Stimulated activated CD4-positive, alpha-beta T cell treated with anti-CD3 and anti-CD28 coated beads, Interleukin-12 subunit alpha, Interleukin-12 subunit beta, amount 100 ng/mL, for 48 hours (primary cell): Measurements from ENCODE around the gene N4BP3.

Experiments used
- DNase-seq, 3 donors: peaks; one replicate each; pipeline ENCODE4 v3.0.0-alpha.2; 2020; ENCODE audit warnings: low read depth in 2 of 3, low spot score in 1 of 3

N4BP3 gene

DNA sequence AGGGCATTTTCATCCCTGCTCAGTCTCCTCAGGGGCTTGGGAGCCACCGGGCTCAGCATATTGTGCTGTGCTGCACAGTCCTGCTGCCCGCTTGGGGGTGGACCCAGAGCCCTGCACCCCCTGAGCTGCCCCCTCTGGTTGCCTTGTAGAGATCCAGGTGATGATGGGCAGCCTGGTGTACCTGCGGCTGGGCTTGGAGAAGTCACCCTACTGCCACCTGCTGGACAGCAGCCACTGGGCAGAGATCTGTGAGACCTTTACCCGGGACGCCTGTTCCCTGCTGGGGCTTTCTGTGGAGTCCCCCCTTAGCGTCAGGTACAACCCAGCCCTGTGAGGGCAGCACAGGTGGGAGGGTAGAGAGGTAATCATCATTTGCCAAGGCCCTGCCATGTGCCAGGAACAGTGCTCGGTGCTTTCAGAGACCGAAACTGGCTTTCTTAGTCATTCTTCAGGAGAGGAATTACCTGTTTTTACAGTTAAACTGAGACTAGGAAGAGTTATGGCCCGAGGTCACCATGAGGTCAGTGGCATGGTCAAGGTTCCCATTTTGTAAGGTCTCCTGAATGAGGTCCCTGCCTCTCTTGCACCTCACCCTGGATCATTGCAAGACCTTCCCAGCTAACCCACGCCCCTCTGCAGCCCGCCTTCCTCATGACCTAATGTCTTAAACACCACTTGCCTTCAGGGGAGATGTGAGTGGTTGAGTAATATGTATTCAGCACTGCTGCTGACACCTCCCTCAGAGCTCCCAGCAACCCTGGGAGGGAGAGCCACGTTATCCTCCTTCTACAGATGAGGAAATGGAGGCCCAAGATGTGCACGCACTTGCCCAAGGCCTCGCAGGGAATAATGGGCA is 32.9 kb downstream of the N4BP3 start:
- peak; percentile 37 to 57 (median 54) for DNase-seq

DNA sequence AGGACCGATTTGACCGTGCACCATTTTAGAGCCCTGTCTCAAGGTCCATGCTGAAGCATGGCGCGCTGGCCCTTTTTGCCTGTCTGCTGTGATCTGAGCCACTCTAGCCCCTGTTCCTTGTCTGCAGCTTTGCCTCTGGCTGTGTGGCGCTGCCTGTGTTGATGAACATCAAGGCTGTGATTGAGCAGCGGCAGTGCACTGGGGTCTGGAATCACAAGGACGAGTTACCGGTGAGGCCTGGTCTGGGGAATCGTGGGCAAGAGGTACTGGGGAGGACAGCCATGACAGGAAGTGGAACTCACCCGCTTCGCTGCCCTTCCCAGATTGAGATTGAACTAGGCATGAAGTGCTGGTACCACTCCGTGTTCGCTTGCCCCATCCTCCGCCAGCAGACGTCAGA is 34.1 kb downstream of the N4BP3 start:
- no peak for DNase-seq

DNA sequence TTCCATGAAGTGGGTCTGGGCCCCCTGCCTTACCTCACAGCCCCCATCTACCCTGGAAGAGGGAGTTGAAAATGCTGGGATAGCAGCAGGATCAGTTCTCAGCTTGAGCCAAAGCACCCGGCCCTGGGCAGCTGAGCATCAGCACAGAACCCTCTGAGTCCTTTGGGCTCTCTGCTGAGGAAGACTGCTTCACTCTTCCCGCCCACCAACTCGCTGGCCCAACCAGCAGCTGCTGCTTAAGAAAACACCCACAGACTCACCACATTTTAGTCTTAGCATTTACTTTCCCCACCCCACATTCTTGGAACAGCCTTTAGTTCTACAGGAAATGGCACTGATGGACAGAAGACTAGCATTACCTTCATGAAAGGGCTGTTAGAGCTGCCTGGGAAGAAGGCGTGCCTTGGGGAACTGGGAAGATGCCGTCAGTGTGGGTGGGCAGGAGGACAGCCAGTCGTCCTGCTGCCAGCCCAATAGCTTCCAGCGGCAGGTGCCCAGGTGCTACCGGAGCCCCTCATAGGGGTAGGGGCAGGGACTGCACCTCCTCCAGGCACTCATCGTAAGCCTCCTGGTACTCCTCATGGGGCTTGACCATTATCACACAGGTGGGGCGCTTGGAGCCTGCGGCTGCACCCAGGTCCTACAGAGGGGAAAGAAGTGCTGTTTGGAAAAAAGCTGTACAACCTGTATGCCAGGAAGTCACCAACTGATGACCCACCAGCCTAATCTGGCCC is 36.0 kb downstream of the N4BP3 start:
- DNase-seq, result no peak

DNA sequence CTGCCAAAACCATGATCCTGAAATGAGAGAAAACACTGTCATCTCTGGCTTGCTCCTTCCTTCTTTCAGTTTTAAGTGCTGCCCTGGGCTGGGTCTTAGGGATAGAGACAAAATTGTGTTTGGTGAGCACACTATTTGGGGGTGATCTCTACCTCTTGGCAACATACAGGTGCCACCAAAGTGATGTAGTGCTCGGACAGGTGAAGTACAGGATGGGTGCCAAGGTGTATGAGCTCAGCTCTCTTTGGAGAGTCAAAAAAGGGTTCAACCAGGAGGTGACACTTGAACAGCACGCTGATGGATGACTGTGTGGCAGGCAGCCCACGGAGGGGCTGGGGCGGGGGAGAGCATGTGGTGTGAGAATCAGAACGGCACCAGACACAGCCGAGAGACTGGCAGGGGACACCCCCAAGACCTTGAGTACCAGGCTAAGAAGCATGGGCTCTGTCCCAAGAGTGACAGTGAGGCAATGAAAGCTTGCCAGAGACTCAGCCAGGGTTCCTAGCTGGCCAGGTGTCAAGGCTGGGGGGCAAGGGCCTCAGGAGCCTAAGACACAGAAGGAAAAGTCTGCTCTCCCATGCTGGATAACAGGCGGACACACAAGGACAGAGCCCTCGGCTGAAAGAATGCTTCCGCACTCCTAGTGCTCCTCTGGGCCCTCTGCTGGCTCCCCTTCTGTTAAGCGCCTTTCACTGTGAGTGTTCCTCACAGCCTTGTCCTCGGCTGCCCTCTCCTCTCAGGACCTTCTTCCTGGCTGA is 37.8 kb downstream of the N4BP3 start:
- no peak for DNase-seq

DNA sequence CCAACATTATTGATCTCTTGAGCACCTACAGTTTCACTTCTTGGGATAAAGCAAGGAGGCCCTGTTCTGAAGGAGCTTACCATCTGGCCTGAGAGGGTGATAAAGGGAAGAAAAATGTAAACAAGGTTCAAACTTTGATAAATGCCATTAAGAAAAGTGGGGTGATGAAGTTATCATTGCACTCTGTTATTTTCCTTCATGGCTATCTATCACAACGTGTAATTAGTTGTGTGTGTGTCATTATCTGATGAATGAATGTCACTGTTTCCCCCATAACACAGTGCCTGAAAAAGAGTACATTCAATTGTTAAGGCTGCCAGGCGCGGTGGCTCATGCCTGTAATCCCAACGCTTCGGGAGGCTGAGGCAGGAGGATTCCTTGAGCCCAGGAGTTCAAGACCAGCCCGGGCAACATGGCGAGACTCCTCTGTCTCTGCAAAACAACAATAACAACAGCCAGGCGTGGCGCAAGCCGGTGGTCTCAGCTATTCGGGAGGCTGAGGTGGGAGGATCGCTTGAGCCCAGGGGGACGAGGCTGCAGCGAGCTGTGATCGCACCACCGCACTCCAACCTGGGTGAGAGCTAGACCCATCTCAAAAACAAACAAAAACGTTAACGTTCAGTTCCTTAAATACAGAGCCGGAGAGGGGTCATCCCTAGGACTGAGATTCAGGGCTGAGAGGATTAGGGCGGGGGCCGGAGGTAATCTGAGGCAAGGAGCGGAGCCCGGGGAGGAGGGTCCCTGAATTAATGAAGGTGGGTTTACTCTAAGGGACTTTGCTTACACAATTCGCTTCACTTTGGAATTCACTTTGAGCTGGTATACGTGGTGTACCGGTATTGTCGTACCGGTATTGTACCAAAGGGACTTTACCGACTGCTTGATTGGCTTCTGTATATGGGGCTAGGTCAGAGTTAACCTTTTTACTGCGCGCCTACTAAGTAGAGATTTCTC is 39.4 kb downstream of the N4BP3 start:
- no peak for DNase-seq

DNA sequence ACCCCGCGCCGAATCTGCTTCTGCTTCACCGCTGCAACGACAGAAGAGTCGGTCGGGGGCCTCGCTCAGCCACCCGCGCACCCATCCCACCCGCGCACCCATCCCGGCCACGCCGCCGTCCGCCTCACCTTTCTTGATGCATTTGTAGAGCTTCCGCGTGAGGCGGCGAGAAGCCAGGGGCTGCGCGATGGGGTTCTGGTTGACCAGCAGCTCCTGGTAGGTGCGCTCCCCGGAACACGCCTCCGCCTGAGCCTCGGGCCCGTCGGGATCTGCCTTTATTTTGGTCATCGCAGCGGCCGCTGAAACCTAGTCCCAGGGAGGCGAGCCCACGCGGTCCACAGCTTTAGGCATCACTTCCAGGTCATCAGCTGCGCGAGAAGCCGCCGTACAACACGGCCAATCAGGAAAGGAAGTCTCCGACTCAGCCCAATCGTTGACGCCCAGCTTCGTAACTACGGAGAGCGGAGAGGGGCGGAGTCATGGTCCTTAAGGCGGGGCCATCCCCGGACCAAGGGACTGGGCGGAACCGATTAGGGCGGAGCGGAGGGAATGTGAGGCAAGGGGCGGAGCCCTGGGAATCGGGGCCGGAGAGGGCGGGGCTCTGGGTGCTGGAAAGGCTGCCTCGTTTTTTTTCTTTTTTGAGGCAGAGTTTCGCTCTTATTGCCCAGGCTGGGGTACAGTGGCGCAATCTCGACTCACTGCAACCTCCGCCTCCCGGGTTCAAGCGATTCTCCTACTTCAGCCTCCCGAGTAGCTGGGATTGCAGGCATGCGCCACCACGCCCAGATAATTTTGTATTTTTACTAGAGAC is 40.4 kb downstream of the N4BP3 start, which contains the start of gene NHP2:
Gene NHP2 (minus strand): TSS at position 356 of the 811 bp plus-strand sequence. CDS start 68 bp downstream, at position 288.
- DNase-seq, result peak; percentile 98 to 99 (median 99)

DNA sequence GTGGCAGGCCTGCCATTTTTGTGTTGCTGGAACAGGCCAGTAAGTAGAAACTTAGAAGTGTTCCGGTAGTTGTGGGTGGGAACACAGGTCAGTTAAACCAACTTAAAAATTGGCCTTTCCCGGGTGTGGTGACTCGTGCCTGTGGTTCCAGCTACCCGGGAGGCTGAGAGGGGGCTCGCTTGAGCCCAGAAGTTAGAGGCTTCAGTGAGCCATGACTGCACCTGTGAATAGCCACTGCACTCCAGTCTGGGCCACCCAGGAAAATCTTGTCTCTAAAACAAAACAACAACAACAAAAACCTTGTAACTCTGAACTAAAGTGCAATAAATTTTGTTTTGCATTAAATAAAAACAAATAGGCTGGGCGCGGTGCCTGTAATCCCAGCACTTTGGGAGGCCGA is 41.7 kb downstream of the N4BP3 start:
- no peak for DNase-seq

DNA sequence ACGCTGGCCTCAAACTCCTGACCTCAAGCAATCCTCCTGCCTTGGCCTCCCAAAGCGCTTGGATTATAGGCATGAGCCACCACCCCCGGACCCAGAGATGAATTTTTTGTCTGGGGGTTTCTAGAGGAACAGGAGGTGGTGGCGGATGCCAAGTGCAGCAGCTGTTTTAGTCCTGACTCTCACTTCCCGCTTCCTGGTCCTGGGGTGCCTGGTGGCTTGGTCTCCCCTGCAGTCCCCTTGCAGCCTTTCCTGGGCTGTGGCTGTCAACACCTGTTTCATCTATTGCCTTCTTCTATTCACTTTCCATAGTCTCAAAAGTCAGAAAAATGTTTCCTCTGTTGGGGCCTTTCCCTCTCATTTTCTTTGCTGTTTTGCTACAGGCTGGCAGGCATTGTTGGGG is 46.8 kb downstream of the N4BP3 start:
- no peak for DNase-seq

DNA sequence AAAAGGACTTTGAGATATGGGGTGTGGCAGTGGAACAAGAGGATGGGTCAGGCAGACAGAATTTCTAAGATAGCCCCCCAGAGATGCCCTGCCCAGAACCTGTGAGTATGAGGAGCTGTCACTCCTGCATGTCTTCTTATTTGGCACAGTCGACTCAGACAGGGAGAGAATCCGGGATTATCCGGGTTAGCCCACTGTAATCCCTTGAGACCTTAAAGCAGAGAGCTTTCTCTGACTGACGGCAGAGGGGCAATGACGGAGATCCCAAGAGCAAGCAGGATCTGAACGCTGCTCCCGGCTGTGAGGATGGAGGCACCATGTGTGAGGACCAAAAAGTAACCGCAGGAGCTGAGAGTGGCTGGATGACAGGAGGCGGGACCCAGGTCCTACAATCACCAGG is 49.1 kb downstream of the N4BP3 start:
- DNase-seq, result no peak

DNA sequence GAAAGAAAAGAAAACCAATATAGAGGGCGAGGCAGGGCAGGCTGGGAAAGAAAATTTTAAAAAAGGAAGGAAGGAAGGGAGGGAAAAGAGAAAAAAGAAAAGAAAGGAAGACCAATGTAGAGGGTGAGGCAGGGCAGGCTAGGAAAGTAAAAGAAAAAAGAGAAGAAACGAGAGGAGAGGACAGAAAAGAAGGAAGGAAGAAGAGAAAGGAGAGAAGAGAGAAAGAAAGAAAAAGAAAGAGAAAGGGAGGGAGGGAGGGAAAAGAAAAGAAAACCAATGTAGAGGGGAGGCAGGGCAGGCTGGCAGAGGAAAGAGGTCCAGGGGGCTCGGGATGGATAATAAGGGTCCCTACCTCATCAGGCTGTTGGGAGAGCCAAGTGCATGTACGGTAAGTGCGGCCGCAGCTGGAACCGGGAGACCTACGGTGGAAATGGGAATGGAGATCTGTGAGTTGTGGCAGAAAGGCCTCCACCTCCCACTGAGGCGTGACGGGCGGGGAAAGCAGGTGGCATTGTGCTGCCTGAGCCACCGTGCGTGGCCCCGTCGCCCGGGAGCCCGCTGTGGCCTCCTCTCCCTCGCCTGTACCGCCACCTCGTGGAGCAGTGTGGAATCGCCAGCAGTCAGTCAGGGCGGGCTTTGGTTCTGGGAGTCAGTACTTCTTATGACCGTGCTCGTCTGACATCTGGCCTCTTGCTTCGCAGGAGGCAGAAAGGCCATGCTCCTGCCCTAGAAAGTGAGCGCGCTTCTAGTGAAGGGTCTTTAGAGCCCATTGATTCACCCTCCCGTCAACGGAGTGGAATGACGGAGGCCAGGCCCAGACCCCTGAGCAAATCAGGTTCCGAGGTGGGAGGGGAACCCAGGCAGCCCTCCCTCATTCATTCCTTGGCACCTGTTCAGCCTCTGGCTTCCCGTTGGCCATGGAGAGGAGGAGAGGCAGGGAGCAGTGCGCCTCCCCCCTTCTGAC is 50.7 kb downstream of the N4BP3 start:
- DNase-seq, result peak; percentile 85 to 96 (median 88)

DNA sequence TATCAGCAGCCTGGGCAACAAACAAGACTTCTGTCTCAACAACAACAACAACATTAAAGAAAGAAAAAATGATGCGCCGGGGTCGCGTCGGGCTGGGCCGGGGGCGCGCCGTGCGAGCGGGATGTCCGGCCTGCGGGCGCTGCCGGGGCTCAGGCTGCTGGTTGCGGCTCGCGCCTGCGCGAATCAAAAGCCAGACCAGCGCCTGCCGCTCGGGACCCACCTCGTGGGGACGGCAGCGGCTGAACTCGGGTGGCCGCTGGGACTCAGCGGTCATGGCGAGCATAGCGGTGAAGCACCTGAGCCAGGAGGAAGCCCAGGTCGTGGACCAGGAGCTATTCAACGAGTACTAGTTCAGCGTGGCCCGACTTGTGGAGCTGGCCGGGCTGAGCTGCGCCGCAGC is 52.2 kb downstream of the N4BP3 start:
- no peak for DNase-seq

DNA sequence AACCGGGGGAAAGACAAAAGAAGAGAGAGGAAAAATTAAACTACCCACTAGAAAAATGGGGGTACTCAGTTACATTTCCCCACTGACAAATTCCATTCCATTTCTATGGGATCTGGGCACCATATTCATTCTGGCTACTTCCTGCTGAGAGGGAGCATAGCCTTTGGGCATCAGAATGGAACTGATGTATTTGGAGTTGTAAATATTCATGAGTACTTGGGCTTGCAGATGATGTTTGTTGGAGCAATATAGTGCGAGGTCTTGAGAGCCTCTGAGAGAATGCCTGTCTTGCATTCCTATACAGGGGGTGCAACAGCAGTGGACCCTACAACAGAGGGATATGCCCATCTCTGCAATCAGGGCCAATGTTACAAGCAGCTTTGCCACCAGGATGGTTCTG is 57.1 kb downstream of the N4BP3 start:
- no peak for DNase-seq

DNA sequence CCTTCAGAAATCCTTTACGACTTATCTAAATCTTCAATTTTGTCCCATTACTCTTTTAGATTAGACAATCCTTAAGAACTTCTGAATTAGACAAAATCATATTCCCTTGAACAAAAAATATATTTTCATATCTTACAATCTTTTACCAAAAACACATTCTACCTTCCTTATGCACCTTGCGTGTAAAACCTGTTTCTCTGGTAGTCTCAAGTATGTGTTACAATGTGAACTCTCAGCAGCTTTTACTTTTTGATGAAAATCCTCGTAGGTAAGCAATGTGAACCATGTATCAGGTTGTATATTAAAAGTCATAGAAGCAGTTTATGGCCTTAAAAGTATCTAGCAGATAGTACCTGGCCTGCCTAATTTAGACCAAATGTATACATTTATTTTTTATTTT is 61.1 kb downstream of the N4BP3 start:
- DNase-seq, result no peak
